NCI-H187 (cell line): ENCODE data around the gene CRYAA.
"Not testable (repeated sequence)": the region's sequence is repeated elsewhere in the genome, so short reads cannot be mapped to it uniquely, and the experiment has no call there.

Experiments used
- DNase-seq, 2 experiments: peaks; one replicate each; lab custom pipeline; 2025; lab: John Stamatoyannopoulos, UW

CRYAA gene, protein sequence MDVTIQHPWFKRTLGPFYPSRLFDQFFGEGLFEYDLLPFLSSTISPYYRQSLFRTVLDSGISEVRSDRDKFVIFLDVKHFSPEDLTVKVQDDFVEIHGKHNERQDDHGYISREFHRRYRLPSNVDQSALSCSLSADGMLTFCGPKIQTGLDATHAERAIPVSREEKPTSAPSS

DNA sequence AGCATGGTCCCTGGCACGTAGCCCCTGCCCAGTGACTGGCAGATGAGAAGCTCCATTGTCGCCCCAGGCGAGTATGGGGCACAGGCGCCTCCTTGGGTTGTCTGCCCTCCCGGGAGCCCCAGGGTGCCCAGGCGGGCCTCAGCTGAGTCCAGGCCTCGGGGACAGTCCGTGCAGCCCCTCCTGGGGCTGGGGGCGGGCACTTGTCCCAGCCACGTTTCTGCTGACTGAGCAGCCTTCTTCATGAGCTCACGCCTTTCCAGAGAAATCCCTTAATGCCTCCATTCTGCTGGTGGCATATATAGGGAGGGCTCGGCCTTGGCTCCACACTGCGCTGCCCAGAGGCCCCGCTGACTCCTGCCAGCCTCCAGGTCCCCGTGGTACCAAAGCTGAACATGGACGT is at the start of gene CRYAA:
CRYAA (plus strand) TSS at position 301 of the 400 bp plus-strand sequence; CDS start at position 393, 92 bp downstream.
- not testable (repeated sequence) for DNase-seq

DNA sequence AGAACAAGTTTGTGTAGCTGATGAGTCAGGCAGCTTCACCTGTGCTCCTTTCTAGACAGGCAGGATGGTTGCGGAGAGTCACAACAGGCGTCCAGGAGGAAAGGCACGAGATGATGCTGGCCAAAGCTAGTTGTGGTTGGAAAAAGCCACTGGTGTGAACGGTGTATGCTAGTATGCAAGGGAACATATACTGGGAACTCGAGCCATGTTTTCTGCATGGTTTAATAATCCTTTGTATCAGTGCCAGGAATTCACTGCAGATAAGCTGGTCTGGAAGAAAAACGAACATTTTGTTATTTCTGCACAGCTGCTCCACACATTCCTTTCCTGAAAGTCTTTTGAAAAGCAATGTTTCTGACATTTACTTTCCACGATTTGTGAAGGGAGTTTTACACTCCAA is 38.7 kb upstream of the CRYAA start:
- DNase-seq: not testable (repeated sequence)

DNA sequence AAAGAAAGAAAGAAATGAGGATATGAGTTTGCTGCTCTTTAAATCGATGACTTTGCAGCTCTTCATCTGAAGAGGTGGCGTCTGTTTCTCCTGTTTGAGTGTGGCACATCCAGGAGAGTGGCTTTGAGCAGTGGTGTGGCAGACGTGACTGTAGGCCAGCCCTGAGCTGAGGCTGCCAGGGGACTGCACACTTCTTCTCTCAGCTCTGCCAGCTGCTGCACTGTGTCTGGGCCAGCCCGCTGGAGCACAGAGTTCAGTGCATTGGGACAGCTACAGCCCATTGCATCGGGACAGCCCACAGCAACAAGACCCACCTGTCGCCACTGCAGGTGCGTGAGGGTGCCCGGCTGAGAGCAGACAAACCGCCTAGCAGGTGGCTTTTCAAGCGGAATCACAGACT is 34.3 kb upstream of the CRYAA start:
- DNase-seq: not testable (repeated sequence)

DNA sequence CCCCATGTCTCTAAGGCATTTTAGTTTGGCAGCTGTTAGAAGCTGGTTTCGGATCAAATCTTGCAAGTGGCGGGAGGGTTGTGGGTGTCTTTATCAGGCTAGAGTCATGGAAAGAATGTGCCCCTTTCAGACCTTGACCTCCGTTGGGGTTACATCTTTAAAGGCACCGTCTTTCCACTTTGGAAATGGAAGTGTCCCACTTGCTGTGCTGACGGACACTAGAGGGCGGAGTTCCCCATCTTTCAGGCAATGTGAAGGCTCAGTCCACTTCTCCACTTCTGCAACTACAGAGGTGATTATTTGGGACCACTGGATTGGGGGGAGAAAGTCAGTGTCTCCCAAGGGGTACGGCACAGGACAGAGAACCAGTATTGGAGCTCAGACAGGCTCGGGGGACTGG is 29.9 kb upstream of the CRYAA start:
- not testable (repeated sequence) for DNase-seq

DNA sequence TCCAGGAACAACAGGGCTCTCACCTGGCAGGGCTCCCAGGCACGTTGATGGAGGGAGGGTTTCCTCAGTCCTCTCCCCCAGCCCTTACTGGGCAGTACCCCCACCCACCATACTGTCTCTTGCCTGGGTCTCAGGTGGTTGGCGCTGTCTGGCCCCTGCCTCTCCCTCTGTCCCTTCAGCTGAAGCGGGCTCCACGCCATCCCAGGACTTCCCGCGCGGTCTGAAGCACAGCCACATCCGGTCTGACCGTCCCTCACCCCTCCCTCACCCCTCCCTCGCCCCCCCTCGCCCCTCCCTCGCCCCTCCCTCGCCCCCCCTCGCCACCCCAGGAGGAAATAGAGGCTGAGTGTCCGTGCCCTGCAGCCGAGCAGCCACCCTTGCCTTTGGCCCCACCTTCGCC is 27.4 kb upstream of the CRYAA start:
- not testable (repeated sequence) for DNase-seq

DNA sequence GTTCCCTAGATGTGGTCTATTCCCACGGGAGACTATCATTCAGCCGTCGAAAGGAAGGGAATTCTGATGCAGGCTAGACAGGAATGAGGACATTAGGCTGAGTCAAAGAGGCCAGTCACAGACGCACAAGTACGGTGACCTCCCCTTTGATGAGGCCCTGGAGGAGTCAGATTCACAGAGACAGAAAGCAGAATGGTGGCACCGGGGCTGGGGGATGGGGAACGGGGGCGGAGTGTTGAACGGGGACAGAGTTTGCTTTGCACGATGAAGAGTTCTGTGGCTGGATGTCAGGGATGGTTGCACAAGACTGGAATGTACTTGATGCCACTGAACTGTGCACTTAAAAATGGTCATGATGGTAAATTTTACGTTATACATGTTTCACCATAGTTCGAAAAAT is 22.2 kb upstream of the CRYAA start:
- not testable (repeated sequence) for DNase-seq

DNA sequence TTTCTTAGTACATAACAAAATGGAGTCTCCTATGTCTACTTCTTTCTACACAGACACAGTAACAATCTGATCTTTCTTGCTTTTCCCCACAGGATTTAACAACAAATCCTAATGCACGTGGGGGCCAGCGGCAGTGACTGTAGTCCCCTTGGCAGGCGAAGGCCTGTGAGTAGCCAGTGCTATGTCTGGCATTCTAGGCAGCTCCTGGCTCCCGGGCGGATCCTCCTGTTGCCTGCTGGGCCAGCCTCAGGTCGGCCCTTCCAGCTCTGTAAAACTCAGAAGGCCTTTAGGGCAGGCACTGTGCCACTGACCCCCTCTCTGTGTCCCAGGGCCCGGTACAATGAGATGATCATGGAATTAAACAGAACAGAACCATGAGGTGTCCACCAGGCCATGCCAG is 20.8 kb upstream of the CRYAA start:
- not testable (repeated sequence) for DNase-seq

DNA sequence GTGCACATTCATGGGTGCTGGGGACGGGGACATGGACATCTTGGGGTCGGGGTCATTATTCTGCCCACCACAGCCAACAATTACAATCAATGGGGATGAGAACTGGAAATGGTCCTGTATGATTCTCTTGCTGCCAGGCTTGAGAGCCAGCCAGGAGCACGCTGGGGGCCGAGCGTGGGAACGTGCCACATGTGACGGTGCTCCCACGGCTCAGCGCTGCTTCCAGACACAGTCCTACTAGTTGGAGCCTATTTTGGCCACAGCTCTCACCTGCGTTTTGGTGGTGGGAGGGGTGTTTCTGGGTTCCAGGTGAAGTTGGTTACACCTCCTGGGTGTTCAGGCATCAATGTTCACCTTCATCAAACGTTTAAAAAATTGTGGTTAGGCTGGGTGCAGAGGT is 19.5 kb upstream of the CRYAA start:
- not testable (repeated sequence) for DNase-seq

DNA sequence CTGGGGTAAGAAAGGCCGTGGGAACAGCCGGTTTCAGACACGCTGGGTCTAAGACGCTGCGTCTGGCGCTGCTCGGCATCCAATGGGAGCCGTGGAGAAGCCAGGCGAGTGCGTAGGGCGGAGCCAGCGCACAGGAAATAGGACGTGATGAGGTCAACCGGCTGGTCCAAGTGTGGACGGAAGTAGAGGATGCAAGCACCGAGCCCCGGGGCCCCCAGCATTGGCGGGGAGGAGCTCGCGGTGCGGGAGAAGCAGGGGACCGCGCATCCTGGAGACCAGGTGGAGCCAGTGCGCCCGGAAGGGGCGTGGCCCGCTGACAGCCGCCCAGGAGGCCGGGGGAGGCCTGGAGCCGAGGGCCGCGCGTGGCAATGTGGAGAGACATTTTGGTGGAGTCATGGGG is 15.2 kb upstream of the CRYAA start:
- DNase-seq: not testable (repeated sequence)

DNA sequence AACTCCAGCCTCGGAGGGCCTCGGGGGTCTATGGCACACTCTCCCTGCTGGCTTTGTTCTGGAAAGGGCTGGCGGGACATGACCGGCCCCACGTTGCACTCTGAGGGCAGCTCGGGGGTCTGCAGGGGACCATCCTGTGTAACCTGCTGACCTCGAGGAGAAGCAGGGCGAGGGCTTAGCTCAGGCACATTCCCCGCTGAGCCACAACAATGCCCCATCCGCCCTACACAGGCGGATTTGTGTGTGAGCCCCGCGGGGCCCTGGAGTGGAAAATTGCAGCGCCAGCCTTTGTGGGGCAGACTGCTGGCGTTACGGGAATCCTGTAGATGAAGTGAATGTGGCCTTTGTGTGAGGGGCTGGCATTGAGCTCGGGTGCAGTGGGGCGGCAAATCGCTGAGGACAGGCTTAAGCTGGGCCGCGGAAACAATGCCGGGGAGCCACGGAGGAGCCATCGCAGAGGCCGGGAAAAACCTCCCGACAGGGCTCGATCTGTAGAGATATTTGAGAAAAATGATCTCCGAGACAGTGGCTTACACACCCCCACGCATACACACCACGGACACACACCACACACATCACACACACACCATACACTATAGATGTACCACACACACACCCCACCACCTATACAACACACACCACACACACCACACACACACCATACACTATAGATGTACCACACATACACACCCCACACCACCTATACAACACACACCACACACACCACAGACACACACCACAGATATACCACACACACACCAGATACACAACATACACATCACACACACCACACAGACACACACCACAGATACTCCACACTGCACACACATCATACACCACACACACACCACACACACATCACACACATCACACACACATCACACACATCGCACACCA is 9.3 kb upstream of the CRYAA start:
- not testable (repeated sequence) for DNase-seq

DNA sequence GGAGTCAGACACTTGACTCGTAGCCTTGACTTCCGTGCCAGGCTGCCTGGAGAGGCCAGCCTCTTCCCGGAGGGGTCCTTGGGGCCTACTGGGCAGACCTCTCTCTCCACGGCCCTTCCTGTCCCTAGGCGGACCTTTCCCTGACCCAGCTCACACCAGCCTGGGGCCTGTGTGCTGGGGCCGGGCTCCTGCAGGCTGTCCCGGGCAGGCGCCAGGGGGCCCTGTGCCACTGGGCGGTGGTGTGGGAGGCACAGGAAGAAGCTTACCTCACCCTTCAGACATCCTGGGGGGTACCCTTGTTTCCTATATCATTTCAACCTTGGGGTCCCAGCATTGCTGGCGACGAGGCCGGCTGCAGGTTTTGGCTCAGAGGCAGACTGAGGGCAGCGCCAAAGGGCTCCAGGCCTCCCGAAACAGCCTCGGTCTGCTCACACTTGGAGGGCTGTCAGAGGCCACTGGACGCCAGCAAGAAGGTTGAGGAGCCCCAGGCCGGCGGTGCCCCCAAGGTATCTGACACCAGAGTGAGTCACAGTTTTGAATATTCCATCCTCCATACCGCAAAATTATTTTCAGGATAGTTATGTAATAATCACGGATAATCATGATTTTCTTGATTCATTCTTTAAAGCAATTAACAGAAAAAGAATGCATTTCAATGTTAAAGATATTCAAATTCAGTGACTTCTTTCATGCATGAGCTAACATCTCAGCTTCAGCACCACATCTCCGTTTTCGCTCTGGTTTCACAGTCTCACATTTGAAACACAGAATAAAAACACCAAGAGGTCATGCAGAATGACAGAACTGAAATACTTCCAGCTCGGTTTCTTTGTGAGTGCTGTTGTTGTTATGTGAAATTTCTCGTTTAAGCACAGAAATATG is 6.7 kb upstream of the CRYAA start:
- not testable (repeated sequence) for DNase-seq

DNA sequence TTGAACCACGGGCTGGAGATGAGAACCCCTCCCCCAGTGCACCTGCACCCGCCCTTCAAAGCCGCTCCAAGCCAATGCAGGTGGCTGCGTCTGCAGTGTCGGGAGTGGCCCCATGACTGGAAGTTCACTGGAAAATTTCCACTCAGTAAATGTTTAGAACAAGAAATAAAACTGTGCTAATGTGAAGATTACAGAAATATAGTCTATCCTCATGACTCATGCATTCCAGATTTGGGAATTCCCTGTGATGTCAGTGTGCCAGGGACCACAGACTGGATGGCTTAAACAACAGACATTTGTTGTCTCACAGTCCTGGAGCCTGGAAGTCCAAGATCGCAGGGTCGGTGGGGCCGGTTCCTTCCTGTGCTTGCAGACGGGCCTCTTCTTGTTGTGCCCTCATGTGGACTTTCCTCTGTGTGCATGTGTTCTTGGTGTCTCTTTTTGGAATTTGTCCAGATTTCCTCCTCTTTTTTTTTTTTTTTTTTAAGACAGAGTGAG is 6.1 kb upstream of the CRYAA start:
- not testable (repeated sequence) for DNase-seq

DNA sequence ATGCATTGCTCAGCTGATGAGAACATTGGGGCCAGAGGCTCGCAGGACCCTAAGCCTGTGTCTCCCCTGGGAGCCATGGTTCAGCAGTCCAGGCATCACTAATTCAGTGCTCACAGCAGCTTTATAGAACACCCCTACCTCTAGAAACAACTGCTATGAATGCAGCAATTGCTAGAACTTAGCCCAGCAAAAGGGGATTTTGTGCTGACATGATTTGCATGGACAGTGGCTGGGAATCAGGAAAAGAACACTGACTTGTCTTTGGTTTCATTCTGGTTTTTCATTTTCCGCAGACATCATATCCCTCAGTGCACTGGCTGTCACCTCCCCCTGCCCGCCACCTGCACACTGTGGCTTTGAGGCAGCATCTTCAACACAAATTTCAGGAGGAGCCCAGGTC is 4.0 kb upstream of the CRYAA start:
- DNase-seq: not testable (repeated sequence)

DNA sequence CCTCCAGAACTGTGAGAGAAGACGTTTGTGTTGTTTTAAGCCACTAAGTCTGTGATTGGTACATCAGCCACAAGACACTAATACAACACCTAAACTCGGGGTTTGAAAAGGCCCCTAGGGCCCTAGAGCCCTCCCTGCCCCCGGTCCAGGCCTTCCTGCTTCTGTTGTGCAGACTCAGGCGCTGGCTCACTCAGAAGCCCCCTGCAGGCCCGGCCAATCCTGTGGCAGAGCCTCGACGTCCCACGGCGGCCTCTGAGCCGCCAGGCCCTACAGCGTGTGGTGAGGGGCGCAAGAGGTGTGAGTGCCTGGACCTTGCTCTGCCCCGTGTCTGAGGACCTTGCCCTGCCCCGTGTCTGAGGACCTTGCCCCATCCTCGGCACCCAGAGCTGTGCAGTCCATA is 3.1 kb upstream of the CRYAA start:
- not testable (repeated sequence) for DNase-seq

DNA sequence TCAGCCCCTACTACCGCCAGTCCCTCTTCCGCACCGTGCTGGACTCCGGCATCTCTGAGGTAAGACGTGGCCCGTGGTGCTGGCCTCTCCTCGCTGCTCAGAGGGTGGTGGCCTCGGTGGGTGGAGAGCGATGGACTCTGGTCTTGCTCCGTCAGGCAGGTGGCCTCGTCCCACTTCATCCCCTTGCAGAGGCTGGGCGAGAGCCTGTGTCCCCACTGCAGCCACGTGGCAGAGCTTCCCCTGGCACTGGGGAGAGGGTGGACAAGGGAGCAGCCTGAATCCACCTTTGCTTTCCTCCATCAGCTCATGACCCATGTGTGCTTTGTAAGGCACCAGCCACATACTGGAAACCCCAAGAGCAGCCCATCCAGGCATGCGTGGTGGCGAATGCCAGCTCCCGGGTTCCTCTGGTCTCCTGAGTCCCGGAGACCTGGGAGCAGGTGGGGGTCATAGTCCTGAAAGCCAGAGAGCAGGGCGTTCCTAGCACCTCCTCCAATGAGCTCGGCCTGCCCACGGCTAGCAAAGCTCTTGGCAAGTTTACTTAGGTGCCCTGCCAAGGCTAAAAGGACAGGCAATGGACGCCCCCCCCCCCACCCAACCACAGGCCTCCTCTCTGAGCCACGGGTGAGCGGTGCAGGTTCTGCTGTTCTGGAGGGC is 550 bp downstream of the CRYAA start:
- DNase-seq: not testable (repeated sequence)

DNA sequence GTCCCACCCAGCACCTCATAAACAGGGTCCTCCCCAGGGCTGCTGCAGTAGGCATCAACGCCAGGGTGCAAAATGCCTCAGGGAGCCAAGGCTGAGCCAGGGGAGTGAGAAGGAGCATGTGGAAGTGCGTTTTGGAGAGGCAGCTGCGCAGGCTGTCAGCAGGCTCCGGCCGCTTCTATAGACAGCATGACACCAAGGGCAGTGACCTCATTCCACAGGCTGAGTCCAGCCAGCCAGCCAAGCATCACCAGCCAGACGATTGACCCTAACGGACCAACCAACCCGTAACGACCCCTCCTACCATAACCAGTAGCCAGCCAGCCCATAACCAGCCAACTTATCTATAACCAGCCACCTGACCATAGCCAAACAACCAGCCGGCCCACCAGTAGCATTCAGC is 1.1 kb downstream of the CRYAA start:
- not testable (repeated sequence) for DNase-seq

DNA sequence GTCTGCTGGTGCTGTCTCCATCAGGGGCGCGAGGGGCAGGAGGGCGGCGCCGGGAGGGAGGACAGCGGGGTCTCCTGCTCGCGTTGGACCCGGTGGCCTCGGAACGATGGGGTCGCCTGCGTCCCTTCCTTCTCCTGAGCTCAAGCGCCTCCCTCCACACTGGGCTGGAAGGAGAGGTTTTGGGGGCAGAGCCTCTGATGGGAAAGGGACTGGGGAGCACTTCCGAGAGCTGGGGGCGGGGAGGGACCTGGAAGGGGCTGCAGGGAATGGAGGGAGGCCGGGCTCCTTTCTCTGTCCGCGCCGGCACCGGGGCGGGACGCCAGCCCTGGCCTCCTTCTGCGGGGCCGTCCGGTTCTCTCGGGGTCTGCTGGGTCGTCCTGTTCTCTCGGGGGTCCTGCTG is 4.0 kb downstream of the CRYAA start:
- not testable (repeated sequence) for DNase-seq

DNA sequence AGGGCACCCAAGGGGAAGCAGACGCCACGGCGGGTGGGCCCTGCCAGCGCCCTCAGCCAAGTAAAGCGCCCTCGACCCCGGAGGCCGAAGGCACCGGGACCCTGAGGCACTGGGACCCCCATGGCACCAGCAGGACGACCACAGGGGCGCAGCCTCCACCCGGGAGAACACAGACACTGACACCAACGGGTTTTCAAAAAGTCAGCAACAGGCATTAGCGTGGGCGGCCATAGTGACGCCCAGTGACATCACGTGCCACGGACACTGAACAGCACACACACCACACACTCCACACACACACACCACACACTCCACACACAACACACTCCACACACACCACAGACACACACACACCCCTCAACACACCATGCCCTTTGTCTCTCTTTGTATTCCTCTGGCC is 4.6 kb downstream of the CRYAA start:
- DNase-seq: not testable (repeated sequence)

DNA sequence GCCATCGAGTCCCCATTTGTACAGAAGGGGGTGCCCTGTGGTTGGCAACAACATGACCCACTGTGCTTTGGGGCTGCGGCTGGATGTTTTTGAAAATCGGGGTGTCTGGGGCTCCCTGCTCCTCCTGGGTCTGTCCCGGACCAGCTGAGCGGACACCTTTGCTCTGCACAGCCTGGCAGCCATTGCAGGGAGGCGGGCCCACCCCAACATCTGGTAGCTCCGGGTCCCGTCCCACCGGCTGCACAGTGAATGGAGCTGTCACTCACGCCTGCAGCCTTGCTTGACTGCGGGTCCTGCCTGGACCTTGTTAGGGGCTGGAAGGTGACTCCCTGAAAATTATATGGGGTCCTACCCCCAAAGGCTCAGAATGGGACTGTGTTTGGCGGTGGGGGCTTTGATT is 5.1 kb downstream of the CRYAA start:
- not testable (repeated sequence) for DNase-seq

DNA sequence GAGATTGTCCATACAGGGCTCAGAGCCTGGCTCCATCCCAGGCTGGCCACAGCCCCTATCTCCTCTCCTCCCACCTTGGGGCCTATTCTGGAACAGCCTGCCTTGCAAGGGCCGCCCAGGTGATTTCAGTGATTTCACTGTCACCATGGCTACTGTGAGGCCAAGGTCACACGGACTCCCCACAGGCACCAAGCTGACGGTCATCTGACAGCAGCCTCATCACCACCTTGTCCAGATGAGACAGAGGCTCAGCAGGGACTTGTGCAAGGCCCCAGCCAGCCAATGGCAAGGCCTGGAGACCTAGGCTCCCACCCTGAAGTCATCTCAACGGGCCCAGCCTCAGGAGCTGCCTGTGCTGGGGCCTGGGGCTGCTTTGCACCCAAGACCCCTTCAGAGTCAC is 6.2 kb downstream of the CRYAA start:
- DNase-seq: not testable (repeated sequence)

DNA sequence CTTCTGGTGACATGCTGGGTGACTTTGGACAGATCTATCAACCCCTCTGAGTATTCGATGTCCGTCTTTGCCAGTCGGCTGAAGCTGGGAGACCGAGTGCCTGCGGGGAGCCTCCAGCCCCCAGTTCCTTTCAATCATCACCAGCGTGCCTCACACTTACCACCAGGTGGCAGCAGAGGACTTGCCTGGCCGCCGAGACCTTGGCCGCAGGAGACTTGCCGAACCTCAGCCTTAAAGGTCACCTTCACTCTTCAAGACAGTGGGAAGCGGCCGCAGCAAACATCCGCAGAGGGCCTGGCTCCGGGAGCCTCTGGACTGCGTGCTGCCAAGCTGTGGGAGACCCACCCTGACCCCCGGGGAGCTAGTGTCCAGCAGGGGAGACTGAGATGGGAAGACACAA is 7.8 kb downstream of the CRYAA start:
- DNase-seq: not testable (repeated sequence)
